Right cardiac atrium (tissue), 5 donors: ENCODE results near the gene HSD11B2. TPM values are rescaled to one million over a fixed set of nuclear protein-coding genes. Genes with fewer than 3 reads are reported as not detected.
"Not testable (repeated sequence)": the region's sequence is repeated elsewhere in the genome, so short reads cannot be mapped to it uniquely, and the experiment has no call there.

Experiments used
- ATAC-seq, 2 donors: fragments of 200-7000 bp; cut with Tn5 transposase; one replicate each; pipeline versions ENCODE4 v1.8.0 to v1.9.1; 2020; ENCODE audit warnings: moderate library complexity in 2 of 2, mild to moderate bottlenecking in 1 of 2
- DNase-seq, 3 donors: peaks; one replicate each; pipeline ENCODE4 v3.0.0-alpha.2; 2020
- H3K27ac ChIP-seq: one replicate; pipeline ENCODE4 v1.5.1; 2013; ENCODE audit warnings: mild to moderate bottlenecking, low read length, control low read depth, moderate library complexity
- H3K27me3 ChIP-seq: one replicate; pipeline ENCODE4 v1.6.1; 2013; ENCODE audit not compliant: control insufficient read depth, insufficient read depth
- H3K4me1 ChIP-seq: one replicate; pipeline ENCODE4 v1.6.1; 2013; ENCODE audit warnings: low read length; ENCODE audit not compliant: control insufficient read depth, insufficient read depth
- H3K4me3 ChIP-seq: one replicate; pipeline ENCODE4 v1.5.1; 2013; ENCODE audit warnings: low read length, control low read depth
- H3K9me3 ChIP-seq: one replicate; pipeline ENCODE4 v1.6.1; 2013; ENCODE audit warnings: low read length; ENCODE audit not compliant: control insufficient read depth
- whole genome bisulfite sequencing: extraction: QIAGEN DNeasy Blood & Tissue Kit; methylation state at CpG from one replicate; pipeline ENCODE4 v1.1.7; 2013; 5-methylcytosine and 5-hydroxymethylcytosine counted together
- intact Hi-C, 4 donors: fragments of 100-400 bp; cut with DNase I; formaldehyde crosslinking; loops; one replicate each; pipeline versions ENCODE4 v1.11.0 to v1.14.0; 2022 to 2023
- polyA plus RNA-seq: library from polyadenylated mRNA; stranded (reverse); fragments of 200-250 nt; gene quantifications from one replicate; pipeline ENCODE4 v1.2.3, GENCODE V29; 2013
- total RNA-seq, 4 donors: library from RNA; stranded (reverse); fragmentation: NEBNext Ultra II Directional; extraction: Animal tissue kit (Norgen Biotek cat#: 25700); gene quantifications; one replicate each; pipeline ENCODE4 v1.2.1, GENCODE V29; 2021
- donor health status: healthy with polysubstance abuse.
- donor health status: DM: no; HTN: yes; CAD: no.
- donor health status: DM: no; HTN: no; CAD: no.
- donor health status: DM: no; HTN: yes; CAD: no; lungs with severe emphysema.
- donor health status: DM: yes; HTN: yes; CAD: no.

Gene HSD11B2
- total and polyA plus RNA-seq, 5 donors, result 0.38 to 1.6 (median 0.59) TPM

DNA sequence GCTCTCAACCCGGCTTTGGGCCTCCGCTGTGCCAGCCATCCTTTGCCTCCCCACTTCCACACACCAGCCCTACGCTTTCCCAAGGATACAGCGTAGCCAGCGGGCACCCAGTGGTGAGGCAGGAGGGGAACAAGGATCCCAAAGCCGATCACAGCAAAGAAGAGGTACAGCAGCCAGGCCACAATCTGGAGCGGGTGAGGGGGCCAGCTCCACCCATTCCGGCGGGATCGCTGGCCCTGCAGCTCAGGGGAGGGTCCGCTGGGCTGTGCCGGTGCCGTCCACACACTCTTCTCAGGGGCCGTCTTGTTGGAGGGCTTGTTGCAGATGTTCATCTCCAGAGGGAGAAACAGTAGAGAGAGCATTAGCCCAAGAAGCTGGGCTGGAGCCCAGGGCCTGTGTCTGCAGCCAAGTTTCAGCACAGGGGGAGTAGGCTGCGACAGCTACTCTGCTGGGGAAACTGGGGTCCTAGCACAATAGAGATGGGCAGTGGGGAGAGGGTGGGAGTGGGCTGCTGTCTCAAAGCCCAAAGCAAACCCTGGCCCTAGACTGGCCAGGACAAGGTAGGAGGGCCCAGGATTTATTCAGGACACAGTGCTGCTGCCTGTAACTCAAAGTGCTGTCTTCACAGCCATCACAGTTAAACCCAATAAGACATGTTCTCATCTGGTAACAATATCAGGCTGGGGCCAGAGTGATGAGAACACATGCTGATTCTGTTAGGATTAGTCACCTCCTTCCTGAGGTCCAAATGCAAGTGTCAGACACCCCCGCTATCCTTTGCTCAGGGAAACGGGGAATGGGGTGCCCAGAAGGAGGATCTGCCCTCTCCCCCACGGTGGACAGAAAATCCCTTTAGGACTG is 24.6 kb upstream of the HSD11B2 start:
- Histone ChIP-seq H3K27ac (no peak overlapping the region), H3K9me3 (no peaks in the 10 kb centered on the region), H3K27me3 (no peaks in the 10 kb centered on the region), H3K4me1 (peaks cover 5% of the 10 kb centered on the region), H3K4me3 (no peak overlapping the region)
- DNase-seq, result peak; percentile 53 to 87 (median 84)
- WGBS, result 59% methylated on average over 18 of the region's 18 CpGs
- ATAC-seq, result peak; percentile 55 to 59
- intact Hi-C loops, result loop anchor here in 2 of 4 donors (10.0 kb wide), 2 partner anchors 122 to 142 kb away; no protein-coding TSS in a partner anchor

DNA sequence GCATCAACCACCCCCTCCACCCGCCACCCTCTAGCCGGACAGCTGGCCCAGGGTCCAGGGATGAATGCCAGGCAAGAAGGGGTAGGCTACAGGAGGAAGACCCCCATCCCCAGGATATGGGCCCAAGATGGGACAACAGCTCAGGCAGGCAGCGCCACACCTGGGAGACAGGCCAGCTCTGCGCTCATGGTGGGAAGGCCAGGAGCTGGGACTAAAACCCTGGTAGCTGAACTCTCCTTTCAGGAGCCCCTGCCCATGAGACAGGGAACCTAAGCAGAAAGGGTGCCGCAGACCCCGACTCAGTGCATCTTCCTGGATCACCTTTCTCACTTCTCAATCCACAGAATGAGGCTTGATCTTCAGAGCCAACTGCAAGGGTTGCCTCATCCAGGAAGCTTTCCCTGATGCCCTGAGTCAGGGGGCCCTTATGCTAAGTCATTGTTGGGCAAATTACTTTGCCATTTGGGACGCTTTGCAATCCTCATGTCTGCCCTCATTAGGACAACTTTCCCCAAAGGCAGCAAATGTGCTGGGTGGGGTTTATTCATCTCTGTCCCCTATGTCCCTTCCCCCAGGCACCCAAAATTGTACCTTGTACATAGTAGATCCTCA is 23.6 kb upstream of the HSD11B2 start:
- intact Hi-C loops, result loop anchor here in 2 of 4 donors (10.0 kb wide), 2 partner anchors 122 to 142 kb away; no protein-coding TSS in a partner anchor
- no peak overlapping the region for H3K4me3 ChIP-seq
- H3K27ac ChIP-seq, result no peak overlapping the region
- peak in 1 of 2 donors; percentile 8 for ATAC-seq
- H3K9me3 ChIP-seq, result no peaks in the 10 kb centered on the region
- peaks cover 5% of the 10 kb centered on the region for H3K4me1 ChIP-seq
- no peak for DNase-seq
- no peaks in the 10 kb centered on the region for H3K27me3 ChIP-seq
- WGBS, result 83% methylated on average over 7 of the region's 7 CpGs

DNA sequence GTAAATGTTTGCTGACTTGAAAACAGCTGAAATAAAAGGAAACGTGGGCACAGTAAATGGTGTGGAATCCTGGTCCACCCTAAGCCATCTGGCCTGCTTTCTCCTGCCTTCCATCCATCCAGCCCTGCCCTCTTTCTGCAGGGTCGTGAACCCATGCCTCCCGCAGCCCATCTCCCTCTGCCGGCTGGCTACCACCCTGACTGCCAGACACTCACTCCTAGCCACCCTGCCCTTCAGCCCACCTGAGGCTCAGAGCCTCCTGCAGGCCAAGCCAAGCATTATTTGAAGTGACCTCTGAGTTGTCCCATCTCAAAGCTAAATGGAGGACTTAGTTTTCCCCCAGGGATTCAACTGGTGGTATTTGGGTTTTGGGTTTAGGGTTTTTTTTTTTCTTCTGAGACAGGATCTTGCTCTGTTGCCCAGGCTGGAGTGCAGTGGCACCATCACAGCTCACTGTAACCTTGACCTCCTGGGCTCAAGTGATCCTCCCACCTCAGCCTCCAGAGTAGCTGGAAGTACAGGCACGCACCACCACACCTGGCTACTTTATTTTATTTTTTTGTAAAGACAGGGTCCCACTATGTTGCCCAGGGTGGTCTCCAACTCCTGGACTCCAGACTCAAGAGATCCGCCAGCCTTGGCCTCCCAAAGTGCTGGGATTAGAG is 23.0 kb upstream of the HSD11B2 start:
- H3K27me3 ChIP-seq, result no peaks in the 10 kb centered on the region
- 85% methylated on average over 6 of the region's 6 CpGs for WGBS
- intact Hi-C loops, result loop anchor here in 2 of 4 donors (10.0 kb wide), 2 partner anchors 123 to 143 kb away; no protein-coding TSS in a partner anchor
- no peak for DNase-seq
- ATAC-seq, result no peak
- H3K4me1 ChIP-seq, result peaks cover 5% of the 10 kb centered on the region
- H3K27ac ChIP-seq, result no peak overlapping the region
- no peak overlapping the region for H3K4me3 ChIP-seq
- no peaks in the 10 kb centered on the region for H3K9me3 ChIP-seq

DNA sequence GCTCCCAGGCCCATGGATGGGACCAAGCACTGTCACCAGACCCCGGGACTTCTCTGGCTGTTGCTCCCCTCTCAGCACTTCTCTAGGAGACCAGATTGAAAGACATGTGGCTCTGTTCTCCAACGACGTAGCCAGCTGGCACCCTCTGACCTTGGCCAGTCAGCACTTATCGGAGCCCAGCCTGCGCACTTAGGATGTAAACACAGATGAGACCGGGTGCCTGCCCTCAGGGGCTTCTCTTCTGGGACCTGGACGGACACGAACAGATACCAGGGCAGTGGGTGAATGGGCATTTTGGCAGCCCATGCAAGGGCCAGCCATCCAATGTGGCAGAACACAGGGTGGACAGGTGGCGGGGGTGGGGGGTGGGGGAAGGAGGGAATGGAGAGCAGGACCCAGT is 21.3 kb upstream of the HSD11B2 start:
- ATAC-seq (no peak), DNase-seq (peak in 1 of 3 donors; percentile 51)
- Histone ChIP-seq H3K4me1 (peaks cover 5% of the 10 kb centered on the region), H3K27me3 (no peaks in the 10 kb centered on the region), H3K4me3 (no peak overlapping the region), H3K27ac (no peak overlapping the region), H3K9me3 (no peaks in the 10 kb centered on the region)
- intact Hi-C loops, result loop anchor here in 3 of 4 donors (10.0 kb wide), 3 partner anchors 125 to 405 kb away; no protein-coding TSS in a partner anchor
- WGBS, result 85% methylated on average over 9 of the region's 9 CpGs

GRCh38 chr16:67411339-67411738 is 19.6 kb upstream of the HSD11B2 start:
- H3K4me3 ChIP-seq, result no peak overlapping the region
- ATAC-seq (no peak), DNase-seq (no peak)
- H3K4me1 ChIP-seq, result no peaks in the 10 kb centered on the region
- H3K27me3 ChIP-seq, result no peaks in the 10 kb centered on the region
- H3K27ac ChIP-seq, result no peak overlapping the region
- 95% methylated on average over 3 of the region's 3 CpGs for whole genome bisulfite sequencing
- H3K9me3 ChIP-seq, result no peaks in the 10 kb centered on the region
- intact Hi-C loops, result loop anchor here in 1 of 4 donors (10.0 kb wide), 1 partner anchor 407 kb away; no protein-coding TSS in a partner anchor

DNA sequence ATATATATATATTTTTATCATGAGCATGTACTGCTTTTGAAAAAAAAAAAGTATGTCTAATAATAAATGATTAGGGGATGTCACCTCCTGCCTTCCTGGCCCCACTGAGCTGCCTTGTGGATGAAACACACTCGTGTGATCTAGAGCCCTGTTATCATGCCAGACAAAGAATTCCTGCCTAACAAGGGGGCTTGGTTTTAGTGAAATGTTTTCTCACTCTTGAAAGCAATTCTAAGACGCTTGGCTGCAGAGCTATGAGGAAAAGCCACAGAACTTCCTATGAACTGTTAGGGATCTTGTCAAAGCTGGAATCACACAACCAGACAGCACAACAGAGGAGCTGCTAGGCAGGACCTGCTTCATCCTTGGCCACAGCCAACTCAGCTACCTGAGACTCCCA is 18.6 kb upstream of the HSD11B2 start:
- Histone ChIP-seq H3K4me1 (no peaks in the 10 kb centered on the region), H3K9me3 (no peaks in the 10 kb centered on the region), H3K27me3 (no peaks in the 10 kb centered on the region), H3K27ac (no peak overlapping the region), H3K4me3 (no peak overlapping the region)
- intact Hi-C loops, result loop anchor here in 1 of 4 donors (10.0 kb wide), 1 partner anchor 407 kb away; no protein-coding TSS in a partner anchor
- peak in 1 of 3 donors; percentile 2 for DNase-seq
- WGBS, result 42% methylated on average over 2 of the region's 2 CpGs
- no peak for ATAC-seq

DNA sequence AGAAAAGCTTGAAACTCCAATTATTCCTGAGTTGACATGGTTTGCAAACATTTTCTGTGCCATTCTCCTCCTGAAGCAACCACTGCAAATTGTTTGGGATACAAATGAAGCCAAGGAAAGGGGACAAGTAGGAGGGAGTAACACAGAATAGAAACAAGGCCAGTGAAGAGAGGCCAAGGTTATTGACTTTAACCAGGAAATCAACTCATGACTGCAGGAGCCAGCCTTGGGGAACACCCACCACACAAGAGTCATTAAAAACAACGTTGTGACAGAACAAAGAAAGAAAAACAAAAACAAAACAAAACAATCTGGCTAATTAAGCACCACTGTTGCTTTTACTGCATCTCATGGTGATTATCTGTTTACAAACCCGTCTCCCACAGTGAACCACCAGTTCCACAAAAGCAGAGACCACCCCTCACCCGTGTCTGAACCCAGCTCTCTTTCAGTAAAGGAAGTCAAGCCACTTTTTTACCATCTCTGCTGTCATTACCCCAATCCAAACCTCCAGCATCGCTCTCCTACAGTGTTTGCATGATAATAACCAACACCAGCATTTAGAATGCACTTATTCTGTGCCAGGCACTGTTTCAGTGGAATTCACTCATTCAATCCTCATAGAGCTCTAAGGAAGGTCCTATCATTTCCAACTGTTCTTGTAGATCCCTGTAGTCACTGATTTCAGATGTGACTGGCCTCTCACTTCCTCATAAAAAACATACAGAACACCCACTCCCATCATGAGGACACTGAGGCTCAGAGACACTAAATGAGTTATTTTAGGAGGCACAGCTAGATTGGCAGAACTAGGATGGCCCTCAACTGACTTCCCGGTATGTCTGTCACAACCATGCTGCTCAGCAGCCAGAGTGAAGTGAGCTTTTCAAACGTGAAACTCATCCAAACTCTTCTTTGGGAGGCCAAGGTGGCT is 16.7 kb upstream of the HSD11B2 start:
- intact Hi-C loops, result loop anchor here in 1 of 4 donors (10.0 kb wide), 1 partner anchor 409 kb away; no protein-coding TSS in a partner anchor
- Histone ChIP-seq H3K9me3 (no peaks in the 10 kb centered on the region), H3K27ac (no peak overlapping the region), H3K4me3 (no peak overlapping the region), H3K27me3 (no peaks in the 10 kb centered on the region), H3K4me1 (no peaks in the 10 kb centered on the region)
- ATAC-seq, result no peak
- no peak for DNase-seq
- 63% methylated on average over 6 of the region's 6 CpGs for WGBS

GRCh38 chr16:67415421-67415820 is 15.5 kb upstream of the HSD11B2 start:
- H3K4me3 ChIP-seq, result peak overlapping the region; percentile 62
- not testable (repeated sequence) for H3K27me3 ChIP-seq, H3K27ac ChIP-seq, ATAC-seq, H3K9me3 ChIP-seq, H3K4me1 ChIP-seq
- WGBS, result 89% methylated on average over 19 of the region's 19 CpGs
- DNase-seq, result peak in 1 of 3 donors; percentile 49
- intact Hi-C loops, result loop anchor here in 1 of 4 donors (10.0 kb wide), 1 partner anchor 411 kb away; no protein-coding TSS in a partner anchor

DNA sequence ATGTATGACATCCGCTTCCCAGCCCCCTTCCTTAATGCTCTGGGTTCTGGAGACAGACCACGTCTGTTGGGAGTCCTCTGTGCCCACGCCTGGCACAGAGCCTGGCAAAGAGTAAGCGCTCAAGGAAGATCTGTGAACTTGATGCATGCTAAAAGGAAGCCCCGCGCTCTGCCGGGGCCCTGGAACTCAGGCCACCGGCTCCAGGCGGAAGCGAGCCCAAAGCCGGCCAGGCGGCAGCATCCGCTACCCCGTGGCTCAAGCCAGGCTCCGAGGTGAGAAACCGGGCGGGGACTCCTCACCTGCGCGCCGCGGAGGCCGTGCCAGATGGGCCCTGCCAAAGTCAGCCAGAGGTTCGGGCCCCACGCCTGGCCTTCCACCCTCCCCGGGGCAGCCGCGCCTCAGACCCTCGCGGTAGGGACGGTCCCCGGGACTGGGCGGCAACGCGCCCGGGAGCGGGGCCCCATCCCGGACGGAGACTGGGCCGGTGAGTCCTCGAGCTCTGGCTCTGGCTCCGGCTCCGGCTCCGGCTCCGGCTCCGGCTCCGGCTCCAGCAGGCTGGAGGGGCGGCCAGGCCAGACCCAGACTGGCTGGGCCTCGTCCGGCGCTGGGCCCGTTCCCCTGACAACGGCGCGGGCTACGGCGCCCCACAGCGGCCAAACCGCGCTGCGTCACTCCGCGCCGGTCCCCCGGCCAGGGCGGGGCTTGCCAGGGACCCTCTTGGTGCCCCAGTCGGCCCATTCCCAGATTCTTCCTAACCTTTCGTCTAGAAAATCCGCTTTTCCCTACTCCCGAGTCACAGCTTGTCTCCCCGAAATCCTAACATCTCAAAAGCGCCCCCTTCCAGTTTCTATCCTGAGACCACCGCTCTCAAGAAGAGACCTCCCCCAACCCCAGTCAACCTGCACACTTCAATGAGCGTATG is 14.8 kb upstream of the HSD11B2 start, which contains the start of gene ZDHHC1:
Gene ZDHHC1, minus strand, starts transcription at position 606 of the 922 bp plus-strand sequence. CDS start 8,702 bp downstream, outside the sequence.
- Histone ChIP-seq H3K9me3 (no peaks in the 10 kb centered on the region), H3K27me3 (no peaks in the 10 kb centered on the region), H3K4me1 (no peaks in the 10 kb centered on the region), H3K4me3 (peak within 1 kb of the TSS; percentile 62), H3K27ac (peak within 1 kb of the TSS; percentile 76)
- DNase-seq (peak; percentile 81 to 93 (median 92)), ATAC-seq (peak; percentile 97)
- under 1% methylated on average over 73 of the region's 73 CpGs for WGBS
- intact Hi-C loops, result loop anchor here in 1 of 4 donors (10.0 kb wide), 1 partner anchor 411 kb away; no protein-coding TSS in a partner anchor
